GM19239 (cell line): ENCODE results near the gene KLHL22.
"Not testable (repeated sequence)": the region's sequence is repeated elsewhere in the genome, so short reads cannot be mapped to it uniquely, and the experiment has no call there.

Source experiments
- DNase-seq: peaks from one replicate; pipeline ENCODE4 v3.0.0; 2011; ENCODE audit warnings: low spot score; ENCODE audit not compliant: insufficient read length
- FAIRE-seq: peaks from 2 replicates; lab custom pipeline; 2011; peaks lifted over from hg19 to GRCh38; lab: Jason Lieb, UNC

KLHL22 gene

DNA sequence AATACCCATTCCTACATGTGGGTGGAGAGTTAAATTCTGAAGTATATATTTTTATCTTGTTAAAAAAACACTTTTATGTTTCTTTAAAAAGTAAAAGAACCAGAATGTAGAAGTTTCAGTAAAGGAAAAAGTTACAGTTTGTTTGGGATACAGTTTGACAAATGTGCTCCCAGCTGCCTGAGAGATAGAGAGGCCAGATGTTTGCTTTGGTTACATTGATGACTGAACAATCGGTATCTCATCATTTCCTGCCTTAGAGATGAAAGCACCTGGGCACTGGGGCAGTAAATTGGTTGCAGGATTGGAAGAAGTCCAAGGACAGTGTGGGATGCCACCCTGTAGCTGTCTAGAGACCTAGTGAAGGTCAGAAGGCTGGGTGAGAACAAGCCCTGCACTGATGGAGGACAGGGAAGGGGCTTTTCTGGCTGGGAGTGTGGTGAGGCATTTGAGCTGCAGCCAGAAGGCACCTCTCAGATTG, 28.4 kb upstream of the KLHL22 start:
- FAIRE-seq, result no peak

DNA sequence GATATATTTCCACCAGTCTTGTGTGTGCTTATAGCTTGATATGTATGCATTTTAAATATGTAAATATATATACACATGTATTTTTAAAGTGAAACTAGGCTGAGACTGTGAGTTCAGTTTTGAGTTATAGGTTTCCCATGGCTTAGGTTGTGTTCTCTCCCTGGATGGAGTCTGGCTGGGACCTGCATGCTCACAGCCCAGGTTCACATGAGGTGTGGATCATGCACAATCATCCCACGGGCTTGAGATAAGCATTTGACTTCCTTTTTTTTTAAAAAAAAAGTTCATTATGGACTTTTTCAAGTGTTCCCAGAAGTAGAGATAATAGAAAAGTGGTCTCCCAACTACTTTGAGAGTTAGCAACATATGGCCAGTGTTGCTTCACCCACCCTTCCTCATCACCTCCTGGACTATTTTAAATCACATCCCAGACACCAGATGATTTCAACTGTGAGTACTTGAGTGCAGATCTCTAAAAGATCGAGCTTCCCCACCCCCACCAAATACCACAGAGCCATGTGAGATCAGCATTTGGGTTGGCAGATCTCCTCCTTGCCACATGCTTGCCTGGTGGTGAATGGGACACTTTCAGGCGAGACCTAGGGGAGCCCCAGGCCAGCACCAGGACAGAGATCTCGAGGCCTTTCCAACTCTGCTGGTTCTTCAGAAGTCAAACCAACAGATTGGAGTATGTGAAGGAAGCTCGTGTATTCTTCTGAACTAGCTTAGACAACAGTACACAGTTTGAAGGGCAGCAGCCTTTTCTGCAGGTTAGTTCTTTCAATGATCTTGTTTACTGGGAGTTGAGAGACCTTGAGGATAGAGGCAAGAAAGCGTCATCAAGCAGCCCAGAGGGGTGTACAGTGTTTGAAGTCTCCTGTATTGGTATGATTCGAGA, 27.7 kb upstream of the KLHL22 start:
- DNase-seq (no peak), FAIRE-seq (no peak)

More for the DNA sequence above, 28.4 kb upstream of the KLHL22 start:
- no peak for DNase-seq

DNA sequence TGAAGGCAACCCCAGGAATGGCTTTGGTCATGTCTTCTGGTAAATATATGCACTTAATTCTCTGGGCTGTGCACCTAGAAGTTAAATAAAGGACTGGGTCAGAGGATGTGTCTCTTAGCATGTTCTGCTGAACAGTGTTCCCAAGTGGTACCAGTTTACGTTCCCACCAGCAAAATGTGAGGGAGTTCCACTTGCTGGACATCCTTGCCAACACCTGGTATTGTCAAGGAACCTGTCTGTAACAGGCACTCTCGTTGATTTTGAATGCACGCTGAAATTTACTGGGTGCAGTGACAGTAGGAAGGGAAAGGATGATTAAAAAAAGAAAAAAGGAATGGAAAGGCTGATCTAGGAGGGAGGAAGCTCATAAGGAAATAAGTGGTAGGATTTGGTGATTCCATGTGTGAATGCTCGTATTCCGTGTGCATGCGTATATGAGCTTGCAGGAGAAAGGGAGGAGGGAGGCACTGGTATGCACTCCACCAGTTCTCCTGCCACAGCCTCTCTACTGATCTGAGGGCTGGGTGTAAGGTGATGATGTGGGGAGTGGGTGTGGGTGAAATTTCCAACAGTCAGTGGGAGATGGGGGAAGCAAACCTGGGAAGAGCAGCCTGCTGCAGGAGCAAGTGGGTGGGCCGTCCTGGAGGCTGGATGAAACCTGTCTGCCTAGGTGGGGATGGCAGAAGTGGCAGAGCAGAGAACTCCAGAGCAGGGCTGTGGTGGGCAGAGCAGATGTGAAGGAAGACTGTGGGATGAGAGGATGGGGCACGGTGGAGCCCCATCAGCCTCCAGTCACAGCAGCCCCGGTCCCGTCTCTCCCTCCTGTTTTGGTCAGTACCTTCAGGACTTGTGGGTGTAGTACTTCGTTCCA, 26.8 kb upstream of the KLHL22 start:
- no peak for DNase-seq
- FAIRE-seq, result no peak

DNA sequence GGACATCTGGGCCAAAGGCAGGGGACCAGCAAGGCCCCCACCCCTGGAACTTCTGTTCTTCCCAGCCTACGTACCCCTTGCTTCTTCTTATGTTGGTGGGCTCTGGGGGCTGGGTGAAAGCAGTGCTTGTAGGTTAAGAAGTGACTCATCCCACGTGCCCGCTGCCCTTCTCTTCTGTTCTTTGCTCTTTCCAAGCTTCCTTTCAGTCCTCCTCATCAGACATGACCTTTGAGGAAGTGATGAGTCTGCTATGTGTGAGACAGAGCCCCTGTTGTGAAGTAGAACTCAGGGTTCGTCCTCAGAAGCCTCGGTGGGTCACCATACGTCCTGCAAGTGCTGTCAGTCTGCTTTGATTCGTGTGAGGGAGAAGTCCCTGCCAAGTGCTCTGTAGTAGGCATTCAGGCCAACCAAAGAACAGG, 24.5 kb upstream of the KLHL22 start:
- DNase-seq, result no peak

DNA sequence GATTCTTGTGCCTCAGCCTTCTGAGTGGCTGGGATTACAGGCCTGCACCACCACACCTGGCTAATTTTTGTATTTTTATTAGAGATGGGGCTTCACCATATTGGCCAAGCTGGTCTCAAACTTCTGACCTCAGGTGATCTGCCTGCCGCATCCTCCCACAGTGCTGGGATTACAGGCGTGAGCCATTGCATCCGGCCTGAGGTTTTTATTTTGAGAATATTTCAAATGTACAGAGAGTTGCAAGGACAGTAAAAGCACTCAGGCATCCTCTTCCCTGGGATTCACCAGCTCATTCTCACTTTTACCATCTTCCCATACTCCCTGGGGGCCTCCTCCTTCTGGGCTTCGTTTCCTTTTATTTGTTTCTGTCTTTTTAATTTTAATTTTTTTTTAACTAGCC, 24.0 kb upstream of the KLHL22 start:
- FAIRE-seq, result no peak
- DNase-seq, result no peak

More for the DNA sequence above, 24.5 kb upstream of the KLHL22 start:
- no peak for FAIRE-seq

DNA sequence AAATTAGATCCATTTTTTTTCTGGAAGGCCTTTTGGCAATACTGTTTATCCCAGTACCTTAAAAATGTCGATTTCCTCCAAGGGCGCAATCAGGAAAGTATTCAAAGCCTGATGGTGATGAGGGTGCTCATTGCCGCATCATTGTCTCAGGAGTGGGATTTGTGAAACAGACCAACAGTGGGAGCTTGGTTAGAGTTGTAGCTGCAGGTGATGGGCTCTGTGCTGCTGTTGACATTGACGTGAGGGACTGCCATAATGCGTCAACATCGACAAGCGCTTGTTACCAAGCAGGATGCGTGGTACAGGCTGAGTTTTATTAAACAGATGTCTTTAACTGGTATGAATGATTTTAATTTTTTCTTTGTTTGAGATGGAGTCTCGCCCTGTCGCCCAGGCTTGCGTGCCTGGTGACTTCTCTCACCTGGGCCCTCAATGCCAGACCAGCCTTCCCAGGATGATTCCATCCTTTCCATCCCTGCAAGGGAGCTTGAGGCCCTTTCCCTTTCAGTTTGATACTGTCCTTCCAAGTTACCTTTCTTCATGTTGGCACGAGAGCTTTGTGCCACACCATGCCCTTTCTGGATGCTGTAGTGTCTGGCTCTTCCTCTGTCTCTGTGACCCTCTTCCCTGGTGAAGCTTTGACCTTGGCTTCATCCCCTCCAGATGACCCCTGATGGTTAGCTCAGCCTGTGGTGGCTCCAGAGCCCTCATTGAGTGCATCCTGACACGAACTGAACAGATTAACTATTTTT, 22.4 kb upstream of the KLHL22 start:
- DNase-seq (no peak), FAIRE-seq (no peak)

DNA sequence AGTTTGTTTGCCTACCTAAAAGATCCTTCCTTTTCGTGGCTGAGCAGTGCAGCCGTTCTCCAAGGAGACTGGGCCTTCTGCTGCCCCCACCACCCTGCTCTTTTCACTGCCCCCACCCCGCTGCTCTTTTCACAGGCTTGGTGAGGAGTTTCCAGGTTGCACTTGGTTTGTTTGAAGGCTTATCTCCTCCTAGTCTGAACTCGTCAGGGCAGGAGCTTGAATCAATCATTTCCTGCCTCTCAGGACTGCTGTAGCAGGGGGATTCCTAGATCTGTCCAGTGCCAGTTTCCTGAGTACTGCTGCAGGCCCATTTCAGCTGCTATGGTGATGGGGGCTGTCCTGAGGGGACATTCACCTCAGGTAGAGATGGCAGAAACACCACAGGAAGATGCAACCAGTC, 21.8 kb upstream of the KLHL22 start:
- no peak for DNase-seq
- FAIRE-seq, result no peak

DNA sequence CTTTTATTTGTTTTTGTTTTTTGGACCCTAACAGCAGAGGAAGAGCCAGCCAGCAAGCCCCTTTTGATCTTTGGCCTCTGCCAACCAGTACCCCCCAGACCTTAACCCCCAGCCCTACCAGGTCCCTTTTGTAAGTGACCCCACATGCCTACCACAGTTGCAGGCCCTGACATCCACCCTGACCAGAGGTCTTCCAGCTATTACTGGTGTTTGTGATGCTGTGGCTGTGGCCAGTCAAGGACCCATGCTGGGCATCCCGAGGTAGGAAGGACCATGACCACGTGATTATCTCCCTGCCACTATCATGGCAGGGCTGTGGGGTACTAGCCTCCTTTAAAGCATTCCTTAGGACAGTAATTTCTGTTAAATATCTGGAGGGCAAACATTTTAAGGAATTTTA, 20.8 kb upstream of the KLHL22 start:
- FAIRE-seq, result no peak
- no peak for DNase-seq

DNA sequence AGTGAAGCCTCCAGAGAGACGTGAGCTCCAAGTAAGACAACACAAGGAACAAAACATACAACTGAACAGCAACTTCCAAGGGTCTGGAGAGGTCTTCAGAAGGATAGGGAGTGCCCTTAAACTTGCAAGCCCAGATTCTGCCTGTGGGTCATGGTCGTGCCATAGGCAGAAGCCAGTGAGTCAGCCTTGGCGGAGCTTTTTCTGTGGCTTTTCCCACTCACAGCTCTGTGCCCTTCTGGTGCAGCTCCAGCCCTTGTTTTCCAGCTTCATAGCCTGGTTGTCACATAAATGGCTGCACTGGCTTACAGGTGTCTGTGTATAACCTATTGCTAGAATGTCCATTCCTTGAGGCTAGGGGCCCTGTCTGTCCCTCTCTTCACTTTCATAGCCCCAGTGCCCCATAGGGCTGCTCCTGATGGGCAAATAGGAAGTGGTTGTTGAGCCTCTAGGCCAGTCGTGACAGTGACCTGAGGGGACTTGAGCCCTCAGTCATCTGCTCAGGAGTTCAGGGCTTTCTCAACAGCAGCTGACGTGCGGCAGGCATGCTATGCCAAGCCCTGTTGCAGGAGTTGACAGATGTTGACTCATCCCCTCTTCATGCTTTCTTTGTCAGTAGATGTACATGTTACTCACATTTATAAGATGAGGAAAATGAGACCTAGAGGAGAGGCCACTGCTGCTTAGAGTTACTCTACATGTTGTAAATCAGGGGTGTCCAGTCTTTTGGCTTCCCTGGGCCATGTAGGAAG, 19.2 kb upstream of the KLHL22 start:
- DNase-seq (no peak), FAIRE-seq (no peak)

DNA sequence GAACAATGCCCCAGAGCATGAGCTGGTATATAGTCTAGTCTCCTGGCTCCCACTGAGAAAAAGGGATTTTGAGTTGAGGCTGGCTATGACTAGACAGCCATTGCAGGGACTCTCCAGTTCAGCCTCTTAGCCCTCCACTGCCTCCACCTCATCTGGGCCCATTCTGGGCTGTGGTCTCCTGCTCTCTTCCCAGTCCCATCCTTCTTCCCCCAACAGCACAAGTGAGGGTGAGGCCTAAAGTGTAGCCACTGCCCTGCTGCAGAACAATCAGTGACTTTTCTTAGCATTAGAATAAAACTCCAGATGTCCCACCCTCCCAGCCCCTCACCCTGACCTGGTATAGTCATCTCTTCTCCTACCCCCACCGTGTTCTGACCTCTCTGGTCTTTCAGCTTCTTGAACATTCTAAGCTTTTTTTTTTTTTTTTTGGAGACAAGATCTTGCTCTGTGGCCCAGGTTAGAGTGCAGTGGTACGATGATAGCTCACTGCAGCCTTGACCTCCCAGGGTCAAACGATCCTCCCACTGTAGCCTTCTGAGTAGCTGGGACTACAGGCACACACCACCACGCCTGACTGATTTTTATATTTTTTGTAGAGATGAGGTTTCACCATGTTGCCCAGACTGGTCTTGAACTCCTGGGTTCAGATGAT, 16.1 kb upstream of the KLHL22 start:
- FAIRE-seq (no peak), DNase-seq (no peak)

DNA sequence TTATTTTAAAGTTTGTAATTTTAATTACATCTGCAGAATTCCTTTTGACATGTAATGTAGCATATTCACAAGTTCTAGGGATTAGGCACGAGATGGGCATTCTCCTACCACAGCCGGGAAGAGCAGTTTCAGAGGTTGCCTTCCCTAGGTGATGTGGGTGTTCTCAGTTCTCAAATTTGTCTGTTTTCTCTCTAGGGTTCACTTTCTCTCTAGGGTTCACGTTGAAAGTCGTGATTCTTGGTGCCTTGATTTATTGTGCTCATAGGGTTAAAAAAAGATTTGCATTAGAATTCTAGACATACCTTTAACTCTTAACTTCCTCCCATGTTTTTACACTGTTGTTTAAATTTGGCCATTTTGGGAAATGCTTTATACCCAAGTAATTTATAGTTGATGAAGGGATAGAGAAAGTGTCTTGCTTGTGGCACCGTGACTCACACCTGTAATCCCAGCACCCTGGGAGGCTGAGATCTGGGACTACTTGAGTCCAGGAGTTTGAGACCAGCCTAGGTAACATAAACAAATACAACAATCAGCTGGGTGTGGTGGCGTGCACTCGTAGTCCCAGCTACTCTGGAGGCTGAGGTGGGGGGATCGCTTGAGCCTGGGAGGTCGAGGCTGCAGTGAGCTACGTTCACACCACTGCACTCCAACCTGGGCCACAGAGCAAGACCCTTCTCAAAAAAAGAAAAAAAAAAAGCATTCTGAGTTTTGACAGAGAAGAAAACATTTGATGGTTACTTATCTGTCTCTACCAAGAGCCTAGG, 15.4 kb upstream of the KLHL22 start:
- FAIRE-seq (no peak), DNase-seq (no peak)

DNA sequence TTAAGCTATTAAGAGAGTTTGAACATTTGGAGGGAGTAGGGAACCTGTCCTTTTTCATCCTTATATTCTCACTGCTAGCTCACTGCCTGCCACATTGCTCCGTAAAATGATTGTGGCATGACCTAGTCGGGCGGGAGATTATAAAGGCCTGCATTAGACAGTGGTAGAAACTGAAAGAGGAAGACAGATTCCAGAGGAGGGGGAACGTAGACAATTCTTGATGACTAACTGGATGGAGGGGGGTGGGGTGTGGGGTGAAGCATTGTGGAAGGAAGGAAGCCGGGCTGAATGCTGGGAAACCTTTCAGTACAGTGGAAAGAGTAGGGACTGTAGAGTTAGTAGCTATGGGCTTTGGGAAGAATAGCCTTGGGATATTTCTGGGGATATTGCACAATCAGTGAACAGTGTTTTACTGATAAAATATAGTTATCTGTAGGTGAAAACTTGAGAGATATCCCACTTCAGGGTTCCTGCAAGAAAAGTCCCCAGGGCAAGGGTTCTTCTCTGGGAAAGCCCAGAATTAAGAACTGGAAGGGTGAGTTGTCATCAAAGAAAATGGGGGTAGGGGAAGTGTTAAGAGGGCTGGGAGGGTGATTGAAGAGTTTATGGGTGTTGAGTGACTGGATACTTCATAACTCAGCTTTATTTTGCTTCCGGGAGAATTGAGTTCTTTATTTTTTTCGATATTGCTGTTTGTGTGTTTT, 13.9 kb upstream of the KLHL22 start:
- FAIRE-seq (peak; percentile 90), DNase-seq (peak; percentile 30)

DNA sequence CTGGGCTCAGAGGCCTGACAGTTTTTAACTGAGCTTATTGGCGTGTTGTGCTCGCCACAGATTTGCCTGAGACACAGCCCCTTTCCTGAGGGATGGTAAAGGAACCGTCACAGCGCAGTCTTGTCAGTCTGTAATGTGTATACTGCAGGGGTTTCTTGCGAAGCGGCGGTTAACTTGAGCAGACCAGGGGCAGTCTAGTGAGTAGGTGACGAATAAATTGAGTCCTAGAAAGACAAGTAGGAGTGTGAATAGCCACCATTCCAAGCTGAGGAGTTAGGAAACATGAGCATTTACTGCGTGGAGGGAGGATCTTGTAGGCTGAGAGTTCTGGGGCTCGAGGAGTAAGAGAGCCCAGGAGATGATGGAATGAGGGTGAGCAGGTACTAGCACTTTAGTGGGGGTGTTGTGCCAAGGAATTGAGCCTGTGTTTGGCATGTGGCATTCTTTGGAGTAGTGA, 13.2 kb upstream of the KLHL22 start:
- no peak for DNase-seq
- no peak for FAIRE-seq

DNA sequence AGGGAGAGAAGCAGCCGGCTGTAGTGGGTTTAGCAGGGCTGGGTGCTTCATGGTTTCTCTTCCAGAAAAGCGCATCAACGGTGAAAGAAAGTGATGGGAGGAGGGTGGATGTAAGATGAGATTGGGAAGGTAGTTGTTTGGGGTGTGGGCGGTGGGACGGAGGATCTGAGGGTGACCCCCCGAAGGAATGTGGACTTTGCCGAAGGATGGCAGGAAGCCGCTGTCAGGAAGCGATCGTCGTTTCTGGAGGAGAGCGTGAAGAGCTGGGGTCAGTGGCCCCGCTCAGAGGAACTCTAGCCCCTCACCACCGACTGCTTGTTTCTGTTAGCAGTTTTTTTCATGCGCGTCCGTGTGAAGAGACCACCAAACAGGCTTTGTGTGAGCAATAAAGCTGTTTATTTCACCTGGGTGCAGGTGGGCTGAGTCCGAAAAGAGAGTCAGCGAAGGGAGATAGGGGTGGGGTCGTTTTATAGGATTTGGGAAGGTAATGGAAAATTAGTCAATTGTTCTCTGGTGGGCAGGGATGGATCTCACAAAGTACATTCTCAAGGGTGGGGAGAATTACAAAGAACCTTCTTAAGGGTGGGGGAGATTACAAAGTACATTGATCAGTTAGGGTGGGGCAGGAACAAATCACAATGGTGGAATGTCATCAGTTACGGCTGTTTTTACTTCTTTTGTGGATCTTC, 12.6 kb upstream of the KLHL22 start:
- not testable (repeated sequence) for DNase-seq
- peak; percentile 75 for FAIRE-seq

DNA sequence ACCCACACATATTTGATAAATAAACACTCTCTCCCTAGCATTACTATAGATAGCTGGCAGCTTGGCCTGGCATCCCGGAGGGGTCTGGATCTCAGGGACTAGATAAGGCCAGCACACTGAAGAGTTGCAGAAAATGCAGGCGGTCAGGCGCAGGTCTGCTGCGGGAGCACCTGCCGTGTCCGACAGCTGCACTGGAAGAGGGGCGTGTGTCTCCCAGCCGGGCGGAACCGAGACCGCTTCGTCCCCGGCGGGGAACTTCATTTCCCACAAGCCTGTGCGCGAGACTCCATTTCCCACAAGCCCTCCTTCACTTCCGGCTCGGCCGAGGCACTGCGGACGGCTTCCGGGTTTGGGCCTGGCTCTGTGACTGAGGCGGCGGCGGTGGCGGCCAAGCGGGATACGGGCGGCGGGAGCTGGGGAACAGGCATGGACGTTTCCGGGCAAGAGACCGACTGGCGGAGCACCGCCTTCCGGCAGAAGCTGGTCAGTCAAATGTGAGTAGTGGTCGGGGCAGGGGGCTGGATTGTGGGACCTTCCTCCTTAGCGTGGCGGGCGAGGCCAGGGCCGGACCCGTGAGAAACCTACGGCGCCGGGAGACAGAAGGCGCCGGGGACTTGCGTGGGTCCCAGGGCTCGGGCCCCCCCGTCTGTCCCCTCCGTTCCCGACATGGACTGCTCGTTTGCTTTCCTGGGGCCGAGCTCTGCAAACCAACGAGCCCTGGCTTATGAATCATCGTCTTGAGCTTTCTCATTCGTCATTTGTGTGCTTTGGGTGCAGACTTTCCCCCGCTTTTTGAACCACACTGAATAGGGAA, 11.9 kb upstream of the KLHL22 start, which contains the start of gene MED15:
Gene MED15 (plus strand): TSS at position 358 of the 814 bp plus-strand sequence. CDS start 69 bp downstream, at position 427.
- peak; percentile 84 for DNase-seq
- FAIRE-seq, result peak; percentile 89
